Gastroesophageal sphincter (tissue), 4 donors: ENCODE results near the gene SEZ6L. TPM values are rescaled to one million over a fixed set of nuclear protein-coding genes. Genes with fewer than 3 reads are reported as not detected.

Source experiments
- ATAC-seq: fragments of 150-250 bp; one replicate; pipeline ENCODE4 v1.9.1; 2016; ENCODE audit warnings: mild to moderate bottlenecking, moderate library complexity
- H3K27ac ChIP-seq, 4 donors: fragments of 200-600 bp; sonication (generic) in 3 of 4; 1 replicate in 3 of 4; 2 replicates in 1 of 4; pipeline ENCODE4 v1.5.1; 2016 to 2019
- H3K27me3 ChIP-seq: fragments of 200-600 bp; sonication (generic); one replicate; pipeline ENCODE4 v1.5.1; 2019
- H3K36me3 ChIP-seq, 2 donors: fragments of 200-600 bp; sonication (generic); one replicate each; pipeline ENCODE4 v1.5.1; 2019; ENCODE audit warnings: control low read depth in 1 of 2
- H3K4me1 ChIP-seq, 3 donors: fragments of 200-600 bp; sonication (generic); 1 replicate in 2 of 3; 2 replicates in 1 of 3; pipeline ENCODE4 v1.5.1; 2016 to 2019; ENCODE audit warnings: control low read depth in 2 of 3
- H3K4me3 ChIP-seq, 2 donors: fragments of 200-600 bp; sonication (generic); one replicate each; pipeline ENCODE4 v1.5.1; 2019; ENCODE audit warnings: mild to moderate bottlenecking in 1 of 2, moderate library complexity in 1 of 2
- H3K9me3 ChIP-seq, 3 donors: fragments of 200-600 bp; sonication (generic); one replicate each; pipeline ENCODE4 v1.5.1; 2017 to 2019; ENCODE audit warnings: control low read depth in 2 of 3
- EP300 ChIP-seq: sonication (generic); formaldehyde crosslinking; IDR thresholded peaks from one replicate; pipeline ENCODE4 v1.6.1; 2017; ENCODE audit warnings: antibody characterized with exemption, mild to moderate bottlenecking
- POLR2A ChIP-seq, 2 donors: fragments of 450-650 bp; IDR thresholded peaks; one replicate each; pipeline ENCODE4 v1.6.1; 2017; ENCODE audit warnings: antibody characterized with exemption in 2 of 2, mild to moderate bottlenecking in 2 of 2, moderate library complexity in 1 of 2
- POLR2AphosphoS5 ChIP-seq: sonication (generic); formaldehyde crosslinking; IDR thresholded peaks from one replicate; pipeline ENCODE4 v1.6.1; 2017; ENCODE audit warnings: antibody characterized with exemption
- WGBS, 2 donors: methylation state at CpG; one replicate each; pipeline ENCODE4 v1.1.5; 2018; ENCODE audit warnings: low coverage in 1 of 2; 5-methylcytosine and 5-hydroxymethylcytosine counted together
- small RNA-seq, 4 donors: library from RNA; depleted of rRNA; stranded (forward); fragments of <200 nt; gene quantifications; one replicate each; pipeline ENCODE3, GENCODE V24; 2016
- total RNA-seq, 4 donors: library from RNA; depleted of rRNA; stranded (reverse); fragments of >200 nt; gene quantifications; one replicate each; pipeline ENCODE4 v1.1.0, GENCODE V29; 2016
- TF ChIP-seq, protein P1 (sequence below), 4 experiments: fragments of 200-600 bp in 2 of 4; fragments of 450-650 bp in 2 of 4; sonication (generic) in 1 of 4; IDR thresholded peaks; one replicate each; pipeline ENCODE4 v1.5.1; 2017 to 2019; ENCODE audit warnings: antibody characterized with exemption in 4 of 4, mild to moderate bottlenecking in 2 of 4, moderate library complexity in 2 of 4

SEZ6L gene
- total RNA-seq, 4 donors from 2014 or later, result 0.12 to 0.47 (median 0.28) TPM

DNA sequence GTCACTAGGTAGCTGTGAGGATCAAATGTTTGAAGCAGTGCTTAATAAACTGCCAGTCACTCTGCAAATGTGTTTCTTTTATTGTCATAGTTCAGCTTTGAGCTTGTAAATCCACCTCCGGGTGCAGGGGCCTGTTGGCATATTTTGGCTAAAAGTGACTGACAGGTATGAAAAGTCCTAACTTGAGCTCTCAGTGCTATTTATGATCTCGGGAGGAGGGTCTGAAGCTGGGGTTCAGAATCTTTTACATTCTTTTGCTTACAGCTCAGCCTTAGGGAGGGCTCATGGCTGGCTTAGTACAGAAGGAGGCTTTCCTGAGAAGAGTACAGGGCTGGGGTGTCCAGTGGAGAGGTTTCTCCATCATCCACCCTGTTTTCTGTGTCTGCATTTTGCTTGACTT, 261.3 kb downstream of the SEZ6L start:
- TF ChIP-seq, protein P1, sequence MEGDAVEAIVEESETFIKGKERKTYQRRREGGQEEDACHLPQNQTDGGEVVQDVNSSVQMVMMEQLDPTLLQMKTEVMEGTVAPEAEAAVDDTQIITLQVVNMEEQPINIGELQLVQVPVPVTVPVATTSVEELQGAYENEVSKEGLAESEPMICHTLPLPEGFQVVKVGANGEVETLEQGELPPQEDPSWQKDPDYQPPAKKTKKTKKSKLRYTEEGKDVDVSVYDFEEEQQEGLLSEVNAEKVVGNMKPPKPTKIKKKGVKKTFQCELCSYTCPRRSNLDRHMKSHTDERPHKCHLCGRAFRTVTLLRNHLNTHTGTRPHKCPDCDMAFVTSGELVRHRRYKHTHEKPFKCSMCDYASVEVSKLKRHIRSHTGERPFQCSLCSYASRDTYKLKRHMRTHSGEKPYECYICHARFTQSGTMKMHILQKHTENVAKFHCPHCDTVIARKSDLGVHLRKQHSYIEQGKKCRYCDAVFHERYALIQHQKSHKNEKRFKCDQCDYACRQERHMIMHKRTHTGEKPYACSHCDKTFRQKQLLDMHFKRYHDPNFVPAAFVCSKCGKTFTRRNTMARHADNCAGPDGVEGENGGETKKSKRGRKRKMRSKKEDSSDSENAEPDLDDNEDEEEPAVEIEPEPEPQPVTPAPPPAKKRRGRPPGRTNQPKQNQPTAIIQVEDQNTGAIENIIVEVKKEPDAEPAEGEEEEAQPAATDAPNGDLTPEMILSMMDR (IDR thresholded peaks at IDR 0.05), result no peak
- TF ChIP-seq POLR2AphosphoS5 (no peak), POLR2A (IDR thresholded peaks at IDR 0.05) (no peak), EP300 (no peak)
- Histone ChIP-seq H3K27me3 (peaks cover 29% of the 10 kb centered on the region), H3K4me1 (peaks cover 0 to 20% (median 6%) of the 10 kb centered on the region in 3 donors), H3K9me3 (no peaks in the 10 kb centered on the region), H3K36me3 (no peaks in the 10 kb centered on the region), H3K4me3 (no peak overlapping the region), H3K27ac (no peak overlapping the region)
- WGBS, 2 donors, result 64 to 76% methylated on average over 2 of the region's 2 CpGs
- ATAC-seq, result no peak

DNA sequence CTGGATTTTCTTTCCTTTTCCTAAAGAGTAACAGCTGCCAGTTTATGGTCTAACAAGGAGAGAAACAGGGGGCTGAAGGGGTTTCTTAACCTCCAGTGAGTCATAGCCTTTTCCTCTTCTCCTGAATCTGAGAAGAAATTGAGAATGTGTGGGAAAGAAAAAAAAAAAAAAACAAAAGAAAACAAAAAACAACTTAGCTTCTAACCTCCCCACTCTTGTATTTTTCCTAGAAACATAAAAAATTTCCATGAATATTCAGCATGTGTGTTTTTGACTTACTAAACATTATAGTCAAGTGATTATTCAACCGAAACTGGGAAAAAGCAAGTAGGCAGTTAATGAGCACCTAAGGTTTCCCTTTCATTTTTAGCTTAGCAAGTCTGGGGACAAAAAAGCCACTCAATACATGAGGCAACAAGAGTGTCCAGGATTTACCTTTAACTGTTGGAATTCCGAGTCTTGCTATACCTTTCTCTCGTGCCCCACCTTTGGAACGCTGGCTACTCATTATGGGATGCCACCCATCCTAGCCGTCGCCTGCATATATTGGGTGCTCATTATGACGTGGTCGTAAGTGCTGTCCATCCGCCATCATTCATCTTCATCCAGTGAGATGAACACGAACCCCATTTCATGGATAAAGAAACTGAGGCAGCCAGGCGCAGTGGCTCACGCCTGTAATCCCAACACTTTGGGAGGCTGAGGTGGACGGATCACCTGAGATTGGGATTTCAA, 262.2 kb downstream of the SEZ6L start:
- no peak for ATAC-seq
- Histone ChIP-seq H3K27me3 (peaks cover 29% of the 10 kb centered on the region), H3K9me3 (no peaks in the 10 kb centered on the region), H3K4me3 (no peak overlapping the region), H3K4me1 (peaks cover 0 to 20% (median 6%) of the 10 kb centered on the region in 3 donors), H3K36me3 (no peaks in the 10 kb centered on the region), H3K27ac (no peak overlapping the region)
- WGBS, 2 donors, result 85 to 96% methylated on average over 4 to 12 of the region's 13 CpGs
- TF ChIP-seq POLR2AphosphoS5, result no peak
- TF ChIP-seq POLR2A (IDR thresholded peaks at IDR 0.05), result no peak
- TF ChIP-seq EP300, result no peak
- TF ChIP-seq, protein P1 (IDR thresholded peaks at IDR 0.05), result no peak

DNA sequence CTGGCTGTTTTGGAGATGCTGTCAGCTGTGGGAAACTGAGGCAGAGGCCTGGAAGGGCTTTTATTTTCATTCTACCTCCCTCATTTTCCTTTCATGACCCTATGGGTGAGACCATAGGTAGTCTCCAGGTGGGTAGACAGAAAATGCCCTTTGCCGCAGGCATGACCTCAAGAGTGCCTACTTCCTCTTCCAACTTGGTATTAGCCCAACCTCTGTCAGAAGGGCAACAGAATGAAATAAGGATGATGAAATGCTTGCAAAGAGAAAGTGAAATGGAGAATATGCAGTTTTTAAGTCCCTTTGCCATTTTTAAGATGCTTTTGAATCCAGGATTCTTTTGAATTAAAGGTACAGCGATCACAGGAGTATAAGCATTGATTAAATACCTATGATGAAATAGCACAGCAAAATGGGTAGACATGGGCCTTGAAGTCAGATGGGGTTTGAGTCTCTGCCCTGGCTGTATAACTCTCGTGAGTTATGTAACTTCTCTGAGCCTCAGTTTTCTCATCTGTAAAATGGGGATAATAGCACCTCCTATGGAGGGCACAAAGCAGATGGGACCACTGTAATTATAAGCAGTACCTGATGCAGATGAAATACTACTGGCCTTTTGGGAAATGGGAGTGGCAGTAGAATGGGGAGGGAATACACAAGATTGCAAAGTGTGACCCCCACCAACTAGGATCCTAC, 263.5 kb downstream of the SEZ6L start:
- 81 to 97% methylated on average over 3 of the region's 3 CpGs for WGBS, 2 donors
- no peaks in the 10 kb centered on the region for H3K36me3 ChIP-seq

More for the DNA sequence above, 263.5 kb downstream of the SEZ6L start:
- ATAC-seq, result no peak
- Histone ChIP-seq H3K4me1 (peaks cover 0 to 20% (median 6%) of the 10 kb centered on the region in 3 donors), H3K27me3 (peaks cover 29% of the 10 kb centered on the region), H3K4me3 (no peak overlapping the region), H3K27ac (no peak overlapping the region), H3K9me3 (no peaks in the 10 kb centered on the region)
- no peak for TF ChIP-seq EP300

Small RNAs within 50 kb of the gene (small RNA-seq; reads per million reads assigned to genes)
- gene RNA5SP495, result 0 reads per million in 4 donors
